Effector CD4-positive, alpha-beta T cell (primary cell): ENCODE measurements around the gene IFI27.
A peak's percentile ranks its signal among the peaks of the same experiment; 100 is the strongest.
"Not testable (repeated sequence)": the region's sequence is repeated elsewhere in the genome, so short reads cannot be mapped to it uniquely, and the experiment has no call there.

Source experiments
- DNase-seq: peaks from one replicate; pipeline ENCODE4 v3.0.0-alpha.2; 2020

IFI27 gene

DNA sequence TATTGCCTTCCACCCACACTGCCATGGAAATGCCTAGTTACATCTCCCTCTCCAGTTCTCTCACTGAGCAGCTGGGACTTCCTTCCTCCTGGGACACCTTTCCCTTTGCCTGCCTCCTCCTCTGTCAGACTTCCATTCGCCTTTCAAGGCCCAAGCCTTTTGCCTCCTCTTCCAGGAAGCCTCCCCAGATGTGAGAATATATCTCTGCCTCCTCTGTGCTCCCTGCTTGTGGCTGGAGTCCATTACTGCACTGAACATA is 15.8 kb downstream of the IFI27 start:
- no peak for DNase-seq

- DNase-seq: no peak
Observed at GRCh38 chr14:94126800-94127199, 16.3 kb downstream of the IFI27 start.

DNA sequence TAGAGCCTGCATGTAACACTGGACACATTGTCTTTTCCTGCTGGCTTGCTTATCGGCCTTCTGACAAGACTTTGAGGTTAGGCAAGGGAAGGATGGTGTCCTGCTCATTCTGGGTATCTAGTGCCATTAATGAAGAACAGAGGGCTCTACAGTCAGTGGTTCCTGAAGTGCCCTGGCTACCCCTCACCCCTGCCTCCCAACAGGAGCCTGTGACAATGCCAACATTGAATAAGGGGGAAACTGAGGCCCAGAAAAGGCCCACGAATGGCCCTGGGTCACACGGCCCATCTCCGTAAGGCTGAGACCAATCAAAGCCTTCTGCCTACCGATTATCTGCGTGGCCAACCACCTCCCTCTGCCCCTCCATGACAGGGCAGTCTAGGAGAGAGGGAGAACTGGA is 16.8 kb downstream of the IFI27 start:
- DNase-seq: no peak

DNA sequence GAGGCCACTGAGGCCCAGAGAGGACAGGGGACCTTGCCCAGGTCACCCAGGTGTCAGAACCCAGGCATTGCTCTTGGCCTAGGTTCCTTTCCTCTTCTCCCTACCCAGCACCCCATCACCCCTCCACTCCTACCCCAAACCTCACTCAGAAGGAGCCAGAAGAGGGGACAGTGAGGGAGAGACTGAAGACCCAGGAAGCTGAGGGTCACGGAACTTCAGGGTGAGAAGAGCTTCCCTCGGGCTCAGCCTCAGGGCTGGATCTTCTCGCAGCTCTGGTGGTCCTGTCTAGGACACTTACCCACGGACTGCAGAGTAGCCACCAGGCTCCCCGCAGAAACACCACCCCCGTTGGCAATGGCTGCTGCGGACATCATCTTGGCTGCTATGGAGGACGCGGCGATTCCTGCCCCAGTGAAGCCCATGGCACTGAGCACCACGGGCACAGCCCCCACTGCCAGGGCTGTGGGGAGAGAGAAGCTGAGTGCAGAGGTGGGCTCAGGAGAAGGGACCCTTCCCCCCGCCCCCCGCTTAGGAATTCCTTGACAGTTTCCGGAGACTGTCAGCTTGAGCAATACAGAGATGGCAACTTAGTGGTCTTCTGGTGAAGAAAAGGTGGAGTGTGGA is 17.8 kb downstream of the IFI27 start:
- DNase-seq: no peak

- DNase-seq: peak; percentile 62
Observed at GRCh38 chr14:94129111-94129757, 18.7 kb downstream of the IFI27 start, which contains the start of gene IFI27L2. TSS of gene IFI27L2 (minus strand) at chr14:94129604. CDS start at chr14:94129564, 40 bp downstream.

DNA sequence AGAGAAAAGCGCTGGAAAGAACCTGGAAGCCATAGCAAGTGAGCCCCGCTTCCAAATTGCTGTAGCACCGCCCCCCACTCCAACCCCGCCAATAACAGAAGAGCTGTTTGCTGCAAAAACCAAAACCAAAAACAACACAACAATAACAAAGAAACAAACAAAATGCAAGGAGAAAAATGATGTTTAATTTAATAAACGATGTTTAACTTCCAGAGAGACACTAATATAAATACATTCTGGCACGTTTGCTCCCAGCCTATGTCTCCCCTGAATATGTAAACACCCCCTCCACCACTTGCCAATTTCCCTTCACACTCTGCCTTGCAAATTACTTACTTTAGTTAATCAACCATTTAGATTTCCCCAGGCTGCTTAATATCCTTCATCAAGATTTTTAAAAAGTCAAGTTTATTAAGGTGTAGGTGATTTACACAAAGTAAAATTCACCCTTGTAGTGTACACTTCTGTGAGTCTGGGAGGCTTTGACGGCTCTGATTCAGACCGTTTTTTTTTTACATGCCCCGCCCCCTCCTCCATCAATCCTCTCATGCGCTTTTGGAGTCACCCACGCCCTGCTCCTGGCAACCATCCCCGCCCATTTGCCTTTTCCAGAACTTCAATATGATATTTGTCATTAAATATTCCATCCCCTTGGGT is 19.4 kb downstream of the IFI27 start:
- DNase-seq: peak; percentile 18

DNA sequence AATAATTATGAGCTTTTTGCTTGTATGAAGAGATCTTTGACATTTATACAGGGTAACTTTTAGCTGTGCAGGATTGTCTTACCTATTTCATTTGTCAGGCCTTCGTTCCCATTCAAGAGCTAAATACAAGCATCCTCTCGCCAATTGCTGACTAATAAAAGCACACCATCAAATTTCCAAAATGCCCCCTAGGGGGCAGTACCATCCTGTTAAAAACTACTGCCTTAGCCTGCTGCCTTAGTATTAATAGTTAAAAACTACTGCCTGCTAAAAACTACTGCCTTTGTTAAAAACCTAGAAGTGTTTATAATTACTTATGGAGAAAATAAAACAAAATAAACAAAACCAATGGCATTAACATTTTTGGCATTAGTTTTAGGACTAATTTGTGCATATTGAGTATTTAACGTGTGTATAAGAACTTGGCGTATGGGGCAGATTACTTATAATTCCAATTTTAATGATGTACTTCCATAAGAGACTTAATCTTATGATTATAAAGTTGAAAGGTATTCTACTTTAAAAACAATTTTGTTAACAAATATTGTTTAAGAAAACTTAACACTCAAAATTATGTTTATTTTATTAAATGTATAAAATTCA is 21.9 kb downstream of the IFI27 start:
- DNase-seq: peak; percentile 57

- no peak for DNase-seq
Observed at GRCh38 chr14:94135476-94135875, 24.9 kb downstream of the IFI27 start.

DNA sequence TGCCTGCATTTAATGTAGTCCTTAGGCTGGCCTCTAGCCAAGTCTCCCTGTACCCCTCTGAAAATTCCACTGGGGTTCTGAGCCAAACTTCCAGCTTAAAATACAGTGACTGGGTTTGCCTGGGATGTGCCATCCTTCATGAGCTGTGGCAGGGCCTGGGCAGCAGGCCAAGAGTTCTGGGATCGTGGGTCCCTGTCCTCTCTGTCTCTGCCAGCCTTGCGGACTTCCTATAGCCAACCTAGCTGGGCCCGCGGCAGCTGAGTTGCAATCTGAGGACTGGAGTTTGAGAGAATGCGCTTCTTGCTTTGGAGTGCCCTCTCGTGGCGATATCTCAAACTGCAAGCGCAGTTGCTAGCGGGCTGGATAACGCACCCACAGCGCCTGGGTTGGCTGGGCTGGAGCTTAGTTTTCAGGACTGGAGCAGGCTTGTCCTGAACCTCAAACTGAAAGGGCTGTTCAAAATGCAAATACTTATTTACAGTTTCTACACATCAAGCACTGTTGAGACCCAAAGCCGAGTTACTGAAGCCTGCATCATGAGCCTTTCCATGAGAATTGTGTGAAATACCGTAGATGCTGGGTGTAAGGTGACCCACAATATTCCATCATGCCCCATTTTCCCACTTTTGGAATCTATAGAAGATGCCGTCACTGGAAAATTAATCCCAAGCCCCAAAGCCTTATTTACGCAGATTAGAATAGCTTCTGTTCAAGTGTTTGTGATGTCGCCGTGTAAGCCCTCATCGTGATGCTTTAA is 26.2 kb downstream of the IFI27 start:
- peak; percentile 78 for DNase-seq

DNA sequence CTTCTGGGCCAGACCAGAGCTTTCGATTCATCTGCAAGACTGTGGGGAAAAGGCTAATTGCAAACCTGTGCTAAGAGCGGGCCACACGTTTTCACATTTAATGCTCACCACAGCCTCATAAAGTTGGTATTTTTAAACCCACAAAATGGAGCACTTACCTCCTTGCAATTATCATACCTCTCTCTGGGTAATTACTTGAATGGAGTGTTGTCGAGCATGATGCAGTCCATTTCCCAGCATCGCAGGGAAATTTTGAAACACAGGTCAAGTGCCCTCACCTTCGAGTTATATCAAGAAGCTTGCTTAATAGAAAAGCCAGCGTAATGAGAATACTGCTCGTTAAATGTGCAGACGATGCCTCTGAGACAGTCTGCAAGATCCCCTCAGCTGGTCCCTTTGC is 27.7 kb downstream of the IFI27 start:
- DNase-seq: no peak

DNA sequence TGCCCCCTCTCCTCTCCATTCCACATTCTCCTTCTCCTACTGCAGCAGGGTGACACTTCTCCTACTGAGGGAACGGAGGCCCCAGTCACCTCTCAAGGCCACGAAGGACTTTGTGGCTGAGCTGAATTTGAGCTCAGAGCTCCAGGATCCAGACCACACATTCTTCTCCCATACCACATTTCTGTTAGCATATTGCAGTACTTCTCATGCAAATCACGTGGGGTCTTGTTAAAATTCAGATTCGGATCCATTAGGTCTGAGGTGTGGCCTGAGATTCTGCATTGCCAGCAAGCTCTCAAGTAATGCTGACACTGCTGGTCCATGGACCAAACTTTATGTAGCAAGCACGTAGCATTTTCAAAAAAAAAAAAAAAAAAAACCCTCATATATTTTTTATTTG is 28.5 kb downstream of the IFI27 start:
- no peak for DNase-seq

DNA sequence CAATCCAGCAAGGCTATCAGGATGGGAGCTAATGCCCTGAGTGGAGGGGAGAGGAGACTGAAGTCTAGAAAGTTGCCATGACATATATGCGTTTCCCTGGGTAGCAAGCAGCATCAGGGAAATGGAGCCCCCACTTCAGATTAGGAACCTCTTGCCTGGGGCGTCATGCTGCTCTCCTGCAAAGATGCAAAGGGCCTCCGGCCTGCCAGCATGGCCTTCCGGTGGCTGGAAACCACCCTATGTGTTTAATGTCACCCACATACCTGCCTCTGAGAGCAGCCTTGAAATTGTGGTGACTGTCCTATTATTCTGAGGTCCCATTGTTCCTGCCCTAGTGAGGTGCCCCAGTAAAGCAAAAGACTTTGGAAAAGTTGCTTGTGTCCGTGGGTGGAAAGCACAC is 28.9 kb downstream of the IFI27 start:
- DNase-seq: no peak

- no peak for DNase-seq
Observed at GRCh38 chr14:94142247-94142646, 31.7 kb downstream of the IFI27 start.

DNA sequence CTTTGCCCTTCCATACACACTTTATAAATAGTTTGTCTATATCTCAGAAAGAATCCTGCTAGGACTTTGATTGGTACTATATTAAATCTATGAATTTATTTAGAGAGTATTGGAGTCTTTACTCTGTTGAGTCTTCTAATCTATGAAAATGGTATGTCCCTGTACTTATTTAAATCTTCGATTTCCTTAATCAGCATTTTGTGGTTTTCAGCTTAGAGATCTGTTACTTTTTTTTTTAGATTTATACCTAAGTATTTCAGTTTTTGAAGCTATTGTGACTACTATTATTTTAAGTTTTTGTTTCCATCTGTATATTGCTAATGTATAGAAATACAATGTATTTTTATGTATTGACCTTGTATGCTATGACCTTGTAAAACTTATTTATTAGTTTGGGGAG is 32.3 kb downstream of the IFI27 start:
- no peak for DNase-seq

DNA sequence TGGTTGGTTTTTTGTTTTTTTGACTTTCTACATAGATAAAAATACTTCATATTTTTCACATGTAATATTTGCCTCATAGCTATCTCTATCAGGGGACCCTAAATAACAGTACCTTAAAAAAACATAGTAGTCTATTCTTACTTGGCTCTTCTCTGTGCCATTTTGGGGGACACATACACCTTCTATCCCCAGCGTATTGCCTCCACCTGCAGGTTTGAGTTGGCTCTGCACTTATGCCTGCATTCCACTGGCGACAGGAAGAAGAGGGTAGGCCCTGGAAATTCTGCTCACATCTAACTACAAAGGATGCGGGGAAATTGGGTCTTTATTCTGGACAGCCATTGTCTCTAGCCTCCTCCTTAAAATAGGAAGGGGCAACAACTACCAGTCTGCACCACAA is 32.7 kb downstream of the IFI27 start:
- DNase-seq: no peak

GRCh38 chr14:94143711-94144110 is 33.2 kb downstream of the IFI27 start:
- DNase-seq: no peak

DNA sequence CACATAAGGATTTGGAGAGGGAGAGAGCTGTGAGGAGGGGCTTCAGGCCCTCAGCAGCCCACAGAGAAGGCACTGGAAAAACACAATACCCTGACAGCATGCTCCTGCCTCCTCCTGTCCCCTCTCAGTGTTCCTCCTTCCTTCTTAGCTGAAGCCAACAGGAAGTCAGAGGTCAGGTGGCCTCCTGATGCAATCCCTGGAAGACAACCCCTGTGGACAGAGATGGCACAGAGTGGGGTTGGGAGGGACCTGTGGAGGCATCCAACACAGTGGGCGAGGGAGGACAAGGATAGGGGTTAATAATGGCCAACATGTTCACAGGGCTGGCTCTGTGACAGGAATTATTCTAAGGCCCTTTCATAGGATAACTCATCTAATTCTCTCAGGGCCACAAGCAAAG is 34.2 kb downstream of the IFI27 start:
- no peak for DNase-seq

- no peak for DNase-seq
Observed at GRCh38 chr14:94145902-94146527, 35.5 kb downstream of the IFI27 start.

DNA sequence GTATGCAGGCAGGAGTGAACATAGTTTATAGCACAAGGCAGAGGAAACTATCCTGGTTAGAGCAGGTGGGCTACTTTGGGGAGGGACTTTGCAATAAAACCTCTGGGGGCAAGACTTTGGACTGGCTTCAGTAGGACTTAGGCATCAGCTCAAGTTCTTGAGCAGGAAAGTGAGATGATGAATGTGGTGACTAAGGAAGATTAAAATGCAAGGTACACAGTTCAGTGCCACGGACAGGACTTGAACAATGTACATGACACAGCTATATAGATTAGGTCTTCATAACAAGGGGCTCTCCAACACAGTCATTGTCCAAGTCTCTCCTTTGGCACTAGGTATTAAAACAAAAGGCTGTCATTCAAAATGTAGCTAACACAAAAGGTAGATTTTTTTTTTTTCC is 42.1 kb downstream of the IFI27 start:
- no peak for DNase-seq

- no peak for DNase-seq
Observed at GRCh38 chr14:94153750-94154342, 43.3 kb downstream of the IFI27 start.

DNA sequence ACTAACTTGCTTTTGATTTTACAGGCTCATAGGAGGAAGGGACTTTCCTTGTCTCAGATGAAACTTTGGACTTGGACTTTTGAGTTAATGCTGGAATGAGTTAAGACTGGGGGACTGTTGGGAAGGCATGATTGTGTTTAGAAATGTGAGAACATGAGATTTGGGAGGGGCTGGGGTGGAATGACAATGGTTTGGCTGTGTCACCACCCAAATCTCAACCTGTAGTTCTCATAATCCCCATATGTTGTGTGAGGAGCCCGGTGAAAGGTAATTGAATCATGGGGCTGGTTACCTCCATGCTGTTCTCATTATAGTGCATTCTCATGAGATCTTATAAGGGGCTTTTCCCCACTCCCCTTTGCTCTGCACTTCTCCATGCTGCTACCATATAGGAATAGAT is 45.6 kb downstream of the IFI27 start:
- not testable (repeated sequence) for DNase-seq

DNA sequence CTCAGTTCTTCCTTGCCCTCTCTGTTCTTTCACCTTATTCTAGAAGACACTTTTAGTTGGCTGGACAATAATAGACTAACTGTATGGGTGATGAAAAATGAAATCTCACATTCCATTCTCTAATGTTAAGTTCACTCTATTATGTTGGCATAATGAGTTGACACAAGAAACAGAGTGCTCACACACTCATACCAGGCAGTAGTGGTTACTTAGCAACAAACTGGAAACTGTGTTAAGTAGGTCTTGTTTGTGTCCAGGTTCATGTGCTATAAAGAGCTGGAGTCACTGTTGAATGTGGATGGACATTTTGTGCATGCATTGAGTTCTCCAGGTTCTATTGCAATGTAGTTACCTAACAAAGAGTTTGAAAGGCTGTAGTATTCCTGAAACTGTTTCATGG is 46.7 kb downstream of the IFI27 start:
- no peak for DNase-seq
